GM12872 (cell line): ENCODE results near the gene CHRNB1.

Source experiments
- TF ChIP-seq, protein P1 (sequence below): IDR thresholded peaks from 3 replicates; pipeline ENCODE4 v1.5.1; 2011; ENCODE audit warnings: low read depth, mild to moderate bottlenecking, low read length, moderate library complexity; ENCODE audit not compliant: insufficient read depth

CHRNB1 gene

DNA sequence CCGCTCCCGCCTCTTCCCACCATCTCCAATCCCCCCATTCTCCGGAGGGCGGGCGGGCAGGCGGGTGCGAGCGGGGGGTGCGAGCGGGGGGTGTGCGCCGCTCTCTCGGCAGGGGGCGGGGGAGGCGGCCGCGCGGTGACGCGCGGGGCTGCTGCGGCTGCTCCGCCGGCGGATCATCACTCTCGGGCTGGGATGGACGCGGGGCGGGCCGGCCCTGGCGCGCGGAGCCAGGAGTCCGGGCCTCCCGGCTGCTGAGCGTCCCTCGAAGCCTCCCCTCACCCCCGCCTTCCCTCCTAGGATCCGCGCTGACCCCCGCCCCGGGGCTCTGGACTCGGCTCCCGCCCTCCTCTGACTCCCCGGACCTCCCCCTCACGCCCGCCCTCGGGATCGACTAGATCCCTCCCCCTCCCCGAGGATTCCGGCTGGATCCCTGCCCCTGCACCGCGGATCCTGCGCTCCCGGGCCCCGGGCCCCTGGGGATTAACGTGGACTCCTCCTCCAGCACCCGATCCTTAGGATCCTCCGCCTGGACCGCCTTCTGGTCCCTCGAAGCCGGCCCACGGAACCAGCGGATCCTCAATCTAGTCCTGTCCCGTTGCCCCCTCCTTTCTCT, 40.0 kb upstream of the CHRNB1 start:
- TF ChIP-seq, protein P1, sequence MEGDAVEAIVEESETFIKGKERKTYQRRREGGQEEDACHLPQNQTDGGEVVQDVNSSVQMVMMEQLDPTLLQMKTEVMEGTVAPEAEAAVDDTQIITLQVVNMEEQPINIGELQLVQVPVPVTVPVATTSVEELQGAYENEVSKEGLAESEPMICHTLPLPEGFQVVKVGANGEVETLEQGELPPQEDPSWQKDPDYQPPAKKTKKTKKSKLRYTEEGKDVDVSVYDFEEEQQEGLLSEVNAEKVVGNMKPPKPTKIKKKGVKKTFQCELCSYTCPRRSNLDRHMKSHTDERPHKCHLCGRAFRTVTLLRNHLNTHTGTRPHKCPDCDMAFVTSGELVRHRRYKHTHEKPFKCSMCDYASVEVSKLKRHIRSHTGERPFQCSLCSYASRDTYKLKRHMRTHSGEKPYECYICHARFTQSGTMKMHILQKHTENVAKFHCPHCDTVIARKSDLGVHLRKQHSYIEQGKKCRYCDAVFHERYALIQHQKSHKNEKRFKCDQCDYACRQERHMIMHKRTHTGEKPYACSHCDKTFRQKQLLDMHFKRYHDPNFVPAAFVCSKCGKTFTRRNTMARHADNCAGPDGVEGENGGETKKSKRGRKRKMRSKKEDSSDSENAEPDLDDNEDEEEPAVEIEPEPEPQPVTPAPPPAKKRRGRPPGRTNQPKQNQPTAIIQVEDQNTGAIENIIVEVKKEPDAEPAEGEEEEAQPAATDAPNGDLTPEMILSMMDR, result no peak

GRCh38 chr17:7405350-7406234, 39.3 kb upstream of the CHRNB1 start:
- TF ChIP-seq, protein P1, result no peak

DNA sequence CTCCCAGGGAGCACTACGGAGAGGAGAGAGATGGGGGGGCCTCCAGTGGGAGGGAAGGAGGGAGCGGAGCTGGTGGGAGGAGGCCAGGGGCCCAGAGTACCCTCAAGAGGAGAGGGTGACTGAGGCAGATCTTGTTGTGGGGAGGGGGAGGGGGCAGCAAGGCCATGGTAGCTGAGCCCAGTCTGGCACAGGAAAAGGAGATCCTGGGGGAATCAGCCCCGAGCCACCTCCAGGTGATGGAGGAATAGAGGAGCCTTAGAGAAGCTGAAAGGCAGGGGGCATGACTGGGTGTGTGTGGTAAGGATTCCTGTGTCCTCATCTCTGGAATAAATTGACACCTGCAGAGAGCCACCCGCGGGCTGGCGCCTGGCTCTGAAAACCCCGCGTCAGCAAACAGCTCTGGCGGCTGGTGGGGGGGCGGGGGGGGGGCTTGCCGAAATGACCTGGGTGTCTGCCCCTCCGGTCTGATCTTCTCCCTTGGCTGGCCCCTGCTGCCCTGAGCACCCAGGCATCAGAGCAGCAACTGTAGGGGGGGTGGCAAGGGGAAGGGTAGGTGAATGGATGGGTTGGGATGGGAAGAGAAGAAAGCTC, 38.5 kb upstream of the CHRNB1 start:
- TF ChIP-seq, protein P1, result no peak

GRCh38 chr17:7407082-7407481, 37.8 kb upstream of the CHRNB1 start:
- TF ChIP-seq, protein P1, result no peak

- TF ChIP-seq, protein P1, result no peak
Observed at GRCh38 chr17:7407485-7408251, 37.2 kb upstream of the CHRNB1 start, which contains the start of gene NLGN2. Gene NLGN2, plus strand, starts transcription at chr17:7407845. Its CDS starts 411 bp downstream, at chr17:7408256.

GRCh38 chr17:7408252-7408727, 36.6 kb upstream of the CHRNB1 start:
- TF ChIP-seq, protein P1, result no peak
